Astrocyte (in vitro differentiated cells and primary cell): ENCODE results near the gene STARD13. TPM values are rescaled to one million over a fixed set of nuclear protein-coding genes. Genes with fewer than 3 reads are reported as not detected.
A peak's percentile ranks its signal among the peaks of the same experiment; 100 is the strongest.

Experiments
- DNase-seq: peaks from one replicate; pipeline ENCODE4 v3.0.0-alpha.2; 2010; ENCODE audit warnings: low read depth
- FAIRE-seq: peaks from 2 replicates; lab custom pipeline; 2011; peaks lifted over from hg19 to GRCh38; lab: Jason Lieb, UNC
- H2AFZ ChIP-seq: 2 replicates; pipeline ENCODE4 v1.6.0; 2012; ENCODE audit warnings: low read depth, low read length, inconsistent platforms
- H3K27ac ChIP-seq: 2 replicates; pipeline ENCODE4 v1.5.1; 2011; ENCODE audit warnings: low read depth, low read length, inconsistent platforms
- H3K27me3 ChIP-seq: 2 replicates; pipeline ENCODE4 v1.6.0; 2011; ENCODE audit warnings: low read length, inconsistent platforms; ENCODE audit not compliant: insufficient read depth
- H3K36me3 ChIP-seq: 2 replicates; pipeline ENCODE4 v1.5.1; 2011; ENCODE audit warnings: low read length, inconsistent platforms; ENCODE audit not compliant: insufficient read depth
- H3K4me1 ChIP-seq: 2 replicates; pipeline ENCODE4 v1.5.1; 2011; ENCODE audit warnings: low read length, inconsistent platforms; ENCODE audit not compliant: insufficient read depth
- H3K4me2 ChIP-seq: 2 replicates; pipeline ENCODE4 v1.6.0; 2012; ENCODE audit warnings: low read length, inconsistent platforms
- H3K4me3 ChIP-seq: 2 replicates; pipeline ENCODE4 v1.5.1; 2011; ENCODE audit warnings: low read depth, mild to moderate bottlenecking, low read length, inconsistent platforms; ENCODE audit not compliant: insufficient read depth
- H3K79me2 ChIP-seq: 2 replicates; pipeline ENCODE4 v1.6.0; 2012; ENCODE audit warnings: mild to moderate bottlenecking, low read length, inconsistent platforms; ENCODE audit not compliant: insufficient read depth
- H3K9ac ChIP-seq: 2 replicates; pipeline ENCODE4 v1.6.0; 2012; ENCODE audit warnings: mild to moderate bottlenecking, low read length, inconsistent platforms
- H3K9me3 ChIP-seq: 2 replicates; pipeline ENCODE4 v1.5.1; 2012; ENCODE audit warnings: low read depth, mild to moderate bottlenecking, low read length, inconsistent platforms; ENCODE audit not compliant: insufficient read depth
- H4K20me1 ChIP-seq: 2 replicates; pipeline ENCODE4 v1.6.0; 2012; ENCODE audit warnings: low read length, inconsistent platforms; ENCODE audit not compliant: insufficient read depth
- H3K27ac Mint-ChIP-seq: one replicate; pipeline ENCODE4 v1.8.0; 2021; ENCODE audit warnings: mild to moderate bottlenecking, mixed read lengths; ENCODE audit not compliant: unreplicated experiment
- H3K27me3 Mint-ChIP-seq: one replicate; pipeline ENCODE4 v1.8.0; 2021; ENCODE audit warnings: low read depth, mixed read lengths; ENCODE audit not compliant: unreplicated experiment
- H3K36me3 Mint-ChIP-seq: one replicate; pipeline ENCODE4 v1.8.0; 2021; ENCODE audit warnings: low read depth, mixed read lengths; ENCODE audit not compliant: unreplicated experiment
- H3K4me1 Mint-ChIP-seq: one replicate; pipeline ENCODE4 v1.8.0; 2021; ENCODE audit warnings: low read depth, mixed read lengths; ENCODE audit not compliant: unreplicated experiment
- H3K4me3 Mint-ChIP-seq: one replicate; pipeline ENCODE4 v1.8.0; 2021; ENCODE audit warnings: mild to moderate bottlenecking, moderate library complexity, mixed read lengths; ENCODE audit not compliant: unreplicated experiment
- H3K9me3 Mint-ChIP-seq: one replicate; pipeline ENCODE4 v1.8.0; 2021; ENCODE audit warnings: mild to moderate bottlenecking, mixed read lengths; ENCODE audit not compliant: unreplicated experiment
- EZH2 ChIP-seq: IDR thresholded peaks from 2 replicates; pipeline ENCODE4 v1.6.1; 2012; ENCODE audit warnings: mild to moderate bottlenecking, low read length, inconsistent platforms; ENCODE audit not compliant: insufficient read depth
- total RNA-seq: library from RNA; stranded (reverse); gene quantifications from 2 replicates; pipeline ENCODE4 v1.2.1, GENCODE V29; 2021
- TF ChIP-seq, protein P1 (sequence below): IDR thresholded peaks from 2 replicates; pipeline ENCODE4 v1.5.1; 2011; ENCODE audit warnings: low read depth, mild to moderate bottlenecking, inconsistent platforms, low read length, moderate library complexity; ENCODE audit not compliant: insufficient read depth

Gene STARD13
- total RNA-seq, 1 donor from 2014 or later, result 30.1 TPM

DNA sequence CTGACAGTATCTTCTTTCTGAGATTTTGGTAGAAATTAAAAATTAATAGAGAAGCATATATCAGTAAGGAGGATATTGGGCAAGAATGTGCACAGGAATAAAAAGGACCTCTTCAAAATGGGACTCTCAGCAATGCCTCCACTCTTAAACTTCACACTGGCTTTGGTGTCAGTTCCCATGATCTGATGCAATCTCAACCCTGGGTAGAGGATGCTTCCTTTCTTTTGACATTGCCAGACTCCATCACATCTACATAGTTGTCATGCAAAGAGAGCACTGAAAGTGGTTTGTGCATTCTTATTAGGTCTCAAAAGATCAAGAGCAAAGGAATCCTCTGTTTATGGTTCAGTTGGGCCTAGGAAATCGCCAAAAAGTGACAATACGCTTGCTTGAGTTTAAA is 26.3 kb downstream of the STARD13 start:
- H3K4me3 ChIP-seq, result no peak overlapping the region
- Mint-ChIP-seq H3K4me1 (peaks cover 74% of the 10 kb centered on the region), H3K4me3 (no peak overlapping the region), H3K36me3 (peaks cover 11% of the 10 kb centered on the region), H3K27me3 (no peaks in the 10 kb centered on the region), H3K9me3 (no peaks in the 10 kb centered on the region), H3K27ac (no peak overlapping the region)
- DNase-seq (no peak), FAIRE-seq (no peak)
- TF ChIP-seq, protein P1, sequence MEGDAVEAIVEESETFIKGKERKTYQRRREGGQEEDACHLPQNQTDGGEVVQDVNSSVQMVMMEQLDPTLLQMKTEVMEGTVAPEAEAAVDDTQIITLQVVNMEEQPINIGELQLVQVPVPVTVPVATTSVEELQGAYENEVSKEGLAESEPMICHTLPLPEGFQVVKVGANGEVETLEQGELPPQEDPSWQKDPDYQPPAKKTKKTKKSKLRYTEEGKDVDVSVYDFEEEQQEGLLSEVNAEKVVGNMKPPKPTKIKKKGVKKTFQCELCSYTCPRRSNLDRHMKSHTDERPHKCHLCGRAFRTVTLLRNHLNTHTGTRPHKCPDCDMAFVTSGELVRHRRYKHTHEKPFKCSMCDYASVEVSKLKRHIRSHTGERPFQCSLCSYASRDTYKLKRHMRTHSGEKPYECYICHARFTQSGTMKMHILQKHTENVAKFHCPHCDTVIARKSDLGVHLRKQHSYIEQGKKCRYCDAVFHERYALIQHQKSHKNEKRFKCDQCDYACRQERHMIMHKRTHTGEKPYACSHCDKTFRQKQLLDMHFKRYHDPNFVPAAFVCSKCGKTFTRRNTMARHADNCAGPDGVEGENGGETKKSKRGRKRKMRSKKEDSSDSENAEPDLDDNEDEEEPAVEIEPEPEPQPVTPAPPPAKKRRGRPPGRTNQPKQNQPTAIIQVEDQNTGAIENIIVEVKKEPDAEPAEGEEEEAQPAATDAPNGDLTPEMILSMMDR, result no peak
- TF ChIP-seq EZH2, result no peak
- peaks cover 100% of the 10 kb centered on the region for H3K79me2 ChIP-seq
- H3K9me3 ChIP-seq, result no peaks in the 10 kb centered on the region
- peaks cover 40% of the 10 kb centered on the region for H3K4me1 ChIP-seq
- H3K27ac ChIP-seq, result no peak overlapping the region
- H3K36me3 ChIP-seq, result no peaks in the 10 kb centered on the region
- no peak overlapping the region for H3K9ac ChIP-seq
- no peaks in the 10 kb centered on the region for H3K27me3 ChIP-seq
- peaks cover 27% of the 10 kb centered on the region for H4K20me1 ChIP-seq
- H2AFZ ChIP-seq, result no peak overlapping the region
- no peak overlapping the region for H3K4me2 ChIP-seq

DNA sequence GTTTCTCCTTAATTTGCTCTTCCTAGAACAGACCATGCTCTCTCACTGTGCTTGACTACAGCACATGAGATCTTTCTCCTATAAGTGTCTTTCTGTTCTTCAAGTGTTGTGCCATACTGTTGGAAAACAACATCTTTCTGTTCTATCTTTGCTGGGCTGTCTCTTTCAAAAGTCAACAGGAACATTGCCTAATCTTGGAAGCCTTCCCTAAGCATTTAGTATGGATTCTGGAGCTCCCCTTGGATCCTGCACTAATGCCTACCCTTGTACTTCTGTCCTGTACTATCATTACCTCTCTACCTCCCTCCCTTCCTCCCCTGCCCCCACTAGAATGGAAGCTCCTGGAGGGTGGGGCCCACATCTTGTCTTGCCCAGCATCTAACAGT is 26.8 kb downstream of the STARD13 start:
- Histone ChIP-seq H3K36me3 (no peaks in the 10 kb centered on the region), H4K20me1 (peaks cover 22% of the 10 kb centered on the region), H3K27me3 (no peaks in the 10 kb centered on the region), H3K79me2 (peaks cover 100% of the 10 kb centered on the region), H3K9ac (no peak overlapping the region), H2AFZ (no peak overlapping the region), H3K4me2 (no peak overlapping the region), H3K27ac (no peak overlapping the region), H3K9me3 (no peaks in the 10 kb centered on the region), H3K4me1 (peaks cover 35% of the 10 kb centered on the region), H3K4me3 (no peak overlapping the region)
- Mint-ChIP-seq H3K4me3 (peak overlapping the region; percentile 50), H3K36me3 (peaks cover 14% of the 10 kb centered on the region), H3K9me3 (no peaks in the 10 kb centered on the region), H3K27me3 (no peaks in the 10 kb centered on the region), H3K4me1 (peaks cover 69% of the 10 kb centered on the region), H3K27ac (peak overlapping the region; percentile 55)
- FAIRE-seq, result no peak
- DNase-seq, result no peak
- no peak for TF ChIP-seq EZH2
- TF ChIP-seq, protein P1, result no peak
